ENCODE data around the gene CARD19. TPM values are rescaled to one million over a fixed set of nuclear protein-coding genes. Genes with fewer than 3 reads are reported as not detected.

Gene CARD19
- total RNA-seq, 1 experiment from 2014 or later, result 11.4 TPM

DNA sequence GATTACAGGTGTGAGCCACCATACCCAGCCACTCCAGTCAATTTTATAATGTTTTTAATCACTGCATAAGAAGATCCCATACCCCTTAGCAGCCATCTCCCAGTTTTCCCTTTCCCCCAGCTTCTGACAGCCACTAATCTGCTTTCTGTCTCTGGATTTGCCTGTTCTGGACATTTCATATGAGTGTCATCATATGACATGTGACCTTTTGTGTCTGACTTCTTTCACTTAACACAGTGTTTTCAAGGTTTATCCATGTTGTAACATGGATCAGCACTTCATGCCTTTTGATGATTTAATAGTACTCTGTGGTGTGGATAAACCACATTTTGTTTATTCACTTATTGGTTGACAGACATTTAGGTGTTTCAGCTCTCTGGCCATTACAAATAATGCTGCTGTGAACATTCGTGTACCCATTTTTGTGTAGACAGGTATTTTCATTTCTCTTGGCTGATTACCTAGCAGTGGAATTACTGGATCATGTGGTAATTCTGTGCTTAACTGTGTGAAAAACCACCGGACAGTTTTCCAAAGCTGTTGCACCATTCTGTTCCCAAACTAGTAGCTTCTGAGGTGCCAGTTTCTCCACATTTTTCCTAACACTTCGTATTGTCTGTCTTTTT lies 28.9 kb upstream of the CARD19 start:
- POLR2A ChIA-PET, result no interaction called here
- Mint-ChIP-seq H3K27me3 (ENCODE audit: insufficient read depth, unreplicated experiment) (no peaks in the 10 kb centered on the region), H3K4me1 (ENCODE audit: low read depth, unreplicated experiment) (no peaks in the 10 kb centered on the region), H3K27ac (ENCODE audit: unreplicated experiment) (no peak overlapping the region), H3K36me3 (ENCODE audit: insufficient read depth, unreplicated experiment) (no peaks in the 10 kb centered on the region), H3K9me3 (ENCODE audit: unreplicated experiment) (no peaks in the 10 kb centered on the region), H3K4me3 (ENCODE audit: unreplicated experiment) (no peak overlapping the region)
- intact Hi-C loops (cut with micrococcal nuclease; ENCODE audit: unreplicated experiment), result no loop called here
- no peaks in the 10 kb centered on the region for H3K9me3 ChIP-seq
- TF ChIP-seq, protein P1, sequence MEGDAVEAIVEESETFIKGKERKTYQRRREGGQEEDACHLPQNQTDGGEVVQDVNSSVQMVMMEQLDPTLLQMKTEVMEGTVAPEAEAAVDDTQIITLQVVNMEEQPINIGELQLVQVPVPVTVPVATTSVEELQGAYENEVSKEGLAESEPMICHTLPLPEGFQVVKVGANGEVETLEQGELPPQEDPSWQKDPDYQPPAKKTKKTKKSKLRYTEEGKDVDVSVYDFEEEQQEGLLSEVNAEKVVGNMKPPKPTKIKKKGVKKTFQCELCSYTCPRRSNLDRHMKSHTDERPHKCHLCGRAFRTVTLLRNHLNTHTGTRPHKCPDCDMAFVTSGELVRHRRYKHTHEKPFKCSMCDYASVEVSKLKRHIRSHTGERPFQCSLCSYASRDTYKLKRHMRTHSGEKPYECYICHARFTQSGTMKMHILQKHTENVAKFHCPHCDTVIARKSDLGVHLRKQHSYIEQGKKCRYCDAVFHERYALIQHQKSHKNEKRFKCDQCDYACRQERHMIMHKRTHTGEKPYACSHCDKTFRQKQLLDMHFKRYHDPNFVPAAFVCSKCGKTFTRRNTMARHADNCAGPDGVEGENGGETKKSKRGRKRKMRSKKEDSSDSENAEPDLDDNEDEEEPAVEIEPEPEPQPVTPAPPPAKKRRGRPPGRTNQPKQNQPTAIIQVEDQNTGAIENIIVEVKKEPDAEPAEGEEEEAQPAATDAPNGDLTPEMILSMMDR (IDR thresholded peaks at IDR 0.05; ENCODE audit: insufficient read depth in 1 of 2, low read depth in 1 of 2, low read length in 1 of 2, severe bottlenecking in 1 of 2, unreplicated experiment in 1 of 2), result no peak
- CTCF ChIA-PET, result no interaction called here
- no peak overlapping the region for H3K4me3 ChIP-seq (ENCODE audit: low read depth, low read length)
- no peaks in the 10 kb centered on the region for H3K36me3 ChIP-seq (ENCODE audit: control insufficient read depth, insufficient read depth, low read length)
- H3K4me1 ChIP-seq, result peaks cover 3% of the 10 kb centered on the region
- no TSS peak for BruUV-seq (replicated peaks)
- no peak for DNase-seq
- H3K27me3 ChIP-seq (replicated peaks; ENCODE audit: control insufficient read depth, insufficient read depth, low read length), result no peaks in the 10 kb centered on the region

DNA sequence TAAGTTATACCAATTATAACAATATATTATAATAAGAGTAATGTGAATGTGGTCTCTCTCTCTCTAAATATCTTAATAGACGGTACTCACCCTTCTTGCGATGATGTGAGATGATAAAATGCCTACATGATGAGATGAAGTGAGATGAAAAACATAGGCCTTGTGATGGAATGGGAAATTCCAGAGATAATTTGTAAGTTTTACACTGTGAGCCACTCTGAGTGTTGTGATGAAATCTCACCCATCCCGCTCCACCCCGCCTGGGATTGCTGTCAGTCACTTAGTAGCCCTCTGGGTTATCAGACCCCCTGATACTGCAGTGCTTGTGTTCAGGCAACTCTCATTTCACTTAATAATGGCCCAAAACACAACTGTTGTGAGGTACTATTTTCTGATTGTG lies 27.1 kb upstream of the CARD19 start:
- Histone ChIP-seq H3K9me3 (no peaks in the 10 kb centered on the region), H3K36me3 (ENCODE audit: control insufficient read depth, insufficient read depth, low read length) (no peaks in the 10 kb centered on the region), H3K4me3 (ENCODE audit: low read depth, low read length) (no peak overlapping the region), H3K4me1 (no peaks in the 10 kb centered on the region), H3K27me3 (replicated peaks; ENCODE audit: control insufficient read depth, insufficient read depth, low read length) (no peaks in the 10 kb centered on the region)
- Mint-ChIP-seq H3K27me3 (ENCODE audit: insufficient read depth, unreplicated experiment) (no peaks in the 10 kb centered on the region), H3K9me3 (ENCODE audit: unreplicated experiment) (no peaks in the 10 kb centered on the region), H3K4me3 (ENCODE audit: unreplicated experiment) (no peak overlapping the region), H3K36me3 (ENCODE audit: insufficient read depth, unreplicated experiment) (no peaks in the 10 kb centered on the region), H3K27ac (ENCODE audit: unreplicated experiment) (no peak overlapping the region), H3K4me1 (ENCODE audit: low read depth, unreplicated experiment) (no peaks in the 10 kb centered on the region)
- no TSS peak for BruUV-seq (replicated peaks)
- TF ChIP-seq, protein P1 (IDR thresholded peaks at IDR 0.05; ENCODE audit: insufficient read depth in 1 of 2, low read depth in 1 of 2, low read length in 1 of 2, severe bottlenecking in 1 of 2, unreplicated experiment in 1 of 2), result no peak
- ChIA-PET CTCF (no interaction called here), POLR2A (no interaction called here)
- DNase-seq, result no peak
- intact Hi-C loops (cut with micrococcal nuclease; ENCODE audit: unreplicated experiment), result no loop called here

DNA sequence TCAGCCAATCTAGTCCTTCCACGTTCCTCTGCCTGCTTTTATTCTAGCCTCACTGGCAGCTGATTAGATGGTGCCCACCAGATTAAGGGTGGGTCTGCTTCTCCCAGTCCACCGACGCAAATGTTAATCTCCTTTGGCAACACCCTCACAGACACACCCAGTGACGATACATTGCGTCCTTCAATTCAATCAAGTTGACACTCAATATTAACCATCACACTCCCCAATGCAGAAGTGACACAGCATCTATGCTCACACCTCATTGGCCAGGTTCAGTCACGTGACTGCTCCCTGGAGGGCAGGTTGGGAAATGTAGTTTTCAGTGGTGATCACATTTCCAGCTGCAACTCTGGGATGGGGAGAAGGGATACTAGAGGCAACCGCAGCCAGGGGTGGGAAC lies 24.6 kb upstream of the CARD19 start:
- no TSS peak for BruUV-seq (replicated peaks)
- Mint-ChIP-seq H3K36me3 (ENCODE audit: insufficient read depth, unreplicated experiment) (no peaks in the 10 kb centered on the region), H3K27me3 (ENCODE audit: insufficient read depth, unreplicated experiment) (no peaks in the 10 kb centered on the region), H3K4me3 (ENCODE audit: unreplicated experiment) (no peak overlapping the region), H3K27ac (ENCODE audit: unreplicated experiment) (no peak overlapping the region), H3K4me1 (ENCODE audit: low read depth, unreplicated experiment) (no peaks in the 10 kb centered on the region), H3K9me3 (ENCODE audit: unreplicated experiment) (no peaks in the 10 kb centered on the region)
- Histone ChIP-seq H3K27me3 (replicated peaks; ENCODE audit: control insufficient read depth, insufficient read depth, low read length) (no peaks in the 10 kb centered on the region), H3K36me3 (ENCODE audit: control insufficient read depth, insufficient read depth, low read length) (no peaks in the 10 kb centered on the region), H3K4me3 (ENCODE audit: low read depth, low read length) (no peak overlapping the region), H3K4me1 (no peaks in the 10 kb centered on the region), H3K9me3 (no peaks in the 10 kb centered on the region)
- peak; percentile 20 to 52 for DNase-seq
- TF ChIP-seq, protein P1 (IDR thresholded peaks at IDR 0.05; ENCODE audit: insufficient read depth in 1 of 2, low read depth in 1 of 2, low read length in 1 of 2, severe bottlenecking in 1 of 2, unreplicated experiment in 1 of 2), result no peak
- CTCF ChIA-PET, result no interaction called here
- POLR2A ChIA-PET, result no interaction called here
- intact Hi-C loops (cut with micrococcal nuclease; ENCODE audit: unreplicated experiment), result no loop called here
